Peyer's patch (tissue), 4 donors: Measurements from ENCODE around the gene CHD9.

Experiments used
- POLR2A ChIP-seq, 2 donors: fragments of 450-650 bp; IDR thresholded peaks; one replicate each; pipeline ENCODE4 v1.5.1; 2017; ENCODE audit warnings: antibody characterized with exemption in 2 of 2, mild to moderate bottlenecking in 2 of 2, moderate library complexity in 2 of 2
- TF ChIP-seq, protein P1 (sequence below), 6 experiments: fragments of 450-650 bp in 4 of 6; fragments of 200-600 bp in 2 of 6; sonication (generic) in 1 of 6; IDR thresholded peaks; one replicate each; pipeline ENCODE4 v1.5.1; 2017 to 2019; ENCODE audit warnings: antibody characterized with exemption in 6 of 6, mild to moderate bottlenecking in 3 of 6, moderate library complexity in 1 of 6

DNA sequence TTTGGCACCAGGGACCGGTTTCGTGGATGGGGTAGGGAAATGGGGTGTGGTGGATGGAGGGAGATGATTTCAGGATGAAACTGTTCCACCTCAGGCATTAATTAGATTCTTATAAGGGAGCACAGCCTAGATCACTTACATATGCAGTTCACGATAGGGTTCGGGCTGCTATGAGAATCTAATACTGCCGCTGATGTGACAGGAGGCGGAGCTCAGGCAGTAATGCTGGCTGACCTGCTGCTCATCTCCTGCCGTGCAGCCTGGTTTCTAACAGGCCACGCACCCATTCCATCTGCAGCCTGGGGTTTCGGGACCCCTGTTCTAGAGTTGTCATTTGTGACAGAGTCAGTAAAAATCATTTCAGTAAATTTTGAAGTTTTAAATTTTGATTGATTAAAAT, 99.7 kb downstream of the CHD9 start:
- TF ChIP-seq, protein P1, sequence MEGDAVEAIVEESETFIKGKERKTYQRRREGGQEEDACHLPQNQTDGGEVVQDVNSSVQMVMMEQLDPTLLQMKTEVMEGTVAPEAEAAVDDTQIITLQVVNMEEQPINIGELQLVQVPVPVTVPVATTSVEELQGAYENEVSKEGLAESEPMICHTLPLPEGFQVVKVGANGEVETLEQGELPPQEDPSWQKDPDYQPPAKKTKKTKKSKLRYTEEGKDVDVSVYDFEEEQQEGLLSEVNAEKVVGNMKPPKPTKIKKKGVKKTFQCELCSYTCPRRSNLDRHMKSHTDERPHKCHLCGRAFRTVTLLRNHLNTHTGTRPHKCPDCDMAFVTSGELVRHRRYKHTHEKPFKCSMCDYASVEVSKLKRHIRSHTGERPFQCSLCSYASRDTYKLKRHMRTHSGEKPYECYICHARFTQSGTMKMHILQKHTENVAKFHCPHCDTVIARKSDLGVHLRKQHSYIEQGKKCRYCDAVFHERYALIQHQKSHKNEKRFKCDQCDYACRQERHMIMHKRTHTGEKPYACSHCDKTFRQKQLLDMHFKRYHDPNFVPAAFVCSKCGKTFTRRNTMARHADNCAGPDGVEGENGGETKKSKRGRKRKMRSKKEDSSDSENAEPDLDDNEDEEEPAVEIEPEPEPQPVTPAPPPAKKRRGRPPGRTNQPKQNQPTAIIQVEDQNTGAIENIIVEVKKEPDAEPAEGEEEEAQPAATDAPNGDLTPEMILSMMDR (IDR thresholded peaks at IDR 0.05): no peak
- no peak for TF ChIP-seq POLR2A (IDR thresholded peaks at IDR 0.05)
